GM23248 (cell line): Measurements from ENCODE around the gene RERE. TPM values are rescaled to one million over a fixed set of nuclear protein-coding genes. Genes with fewer than 3 reads are reported as not detected.

ENCODE experiments used
- DNase-seq: peaks from one replicate; pipeline ENCODE4 v3.0.0-alpha.2; 2015
- H2AFZ ChIP-seq: fragments of 200-600 bp; sonication (generic); 2 replicates; pipeline ENCODE4 v1.6.1; 2016; ENCODE audit warnings: antibody characterized with exemption
- H3F3A ChIP-seq: fragments of 200-600 bp; sonication (generic); 2 replicates; pipeline ENCODE4 v1.6.1; 2016; ENCODE audit warnings: mild to moderate bottlenecking, antibody characterized with exemption, mixed run types; ENCODE audit not compliant: insufficient read depth
- H3K27ac ChIP-seq: fragments of 200-600 bp; sonication (generic); 2 replicates; pipeline ENCODE4 v1.5.1; 2016; ENCODE audit warnings: mild to moderate bottlenecking
- H3K27me3 ChIP-seq: fragments of 200-600 bp; sonication (generic); replicated peaks from 2 replicates; pipeline ENCODE4 v1.6.1; 2016; ENCODE audit warnings: mild to moderate bottlenecking; ENCODE audit not compliant: insufficient read depth
- H3K36me3 ChIP-seq: fragments of 200-600 bp; sonication (generic); 2 replicates; pipeline ENCODE4 v1.6.1; 2016; ENCODE audit warnings: low read depth, mild to moderate bottlenecking
- H3K4me1 ChIP-seq: fragments of 200-600 bp; sonication (generic); 2 replicates; pipeline ENCODE4 v1.6.1; 2016; ENCODE audit warnings: mild to moderate bottlenecking; ENCODE audit not compliant: insufficient read depth
- H3K4me2 ChIP-seq: fragments of 200-600 bp; sonication (generic); one replicate; pipeline ENCODE4 v1.6.1; 2016; ENCODE audit warnings: mild to moderate bottlenecking; ENCODE audit not compliant: unreplicated experiment
- H3K4me3 ChIP-seq: fragments of 200-600 bp; sonication (generic); 2 replicates; pipeline ENCODE4 v1.5.1; 2016; ENCODE audit warnings: mild to moderate bottlenecking
- H3K79me2 ChIP-seq: fragments of 200-600 bp; sonication (generic); 2 replicates; pipeline ENCODE4 v1.6.1; 2016; ENCODE audit warnings: mild to moderate bottlenecking; ENCODE audit not compliant: insufficient read depth
- H3K9ac ChIP-seq: fragments of 200-600 bp; sonication (generic); 2 replicates; pipeline ENCODE4 v1.6.1; 2016; ENCODE audit warnings: mild to moderate bottlenecking
- H3K9me2 ChIP-seq: fragments of 200-600 bp; sonication (generic); 2 replicates; pipeline ENCODE4 v1.6.1; 2016; ENCODE audit warnings: mixed run types, mild to moderate bottlenecking, moderate library complexity; ENCODE audit not compliant: insufficient read depth
- H3K9me3 ChIP-seq: fragments of 200-600 bp; sonication (generic); one replicate; pipeline ENCODE4 v1.6.1; 2017; ENCODE audit warnings: low read depth
- H4K20me1 ChIP-seq: fragments of 200-600 bp; sonication (generic); 2 replicates; pipeline ENCODE4 v1.6.0; 2016; ENCODE audit not compliant: insufficient read depth
- EZH2 ChIP-seq: fragments of 200-600 bp; sonication (generic); IDR thresholded peaks from 2 replicates; pipeline ENCODE4 v1.6.1; 2018; ENCODE audit warnings: antibody characterized with exemption, mild to moderate bottlenecking; ENCODE audit not compliant: insufficient read depth, poor library complexity, severe bottlenecking
- EZH2phosphoT487 ChIP-seq: fragments of 200-600 bp; sonication (generic); IDR thresholded peaks from 2 replicates; pipeline ENCODE4 v1.6.1; 2018; ENCODE audit warnings: antibody characterized with exemption, moderate library complexity, mild to moderate bottlenecking, low read depth; ENCODE audit not compliant: insufficient read depth
- WGBS, 2 experiments: methylation state at CpG; one replicate each; pipeline ENCODE4 v1.1.6; 2015 to 2017; ENCODE audit warnings: low lambda C conversion rate in 2 of 2, low coverage in 1 of 2; ENCODE audit errors: missing lambda C conversion rate in 2 of 2; 5-methylcytosine and 5-hydroxymethylcytosine counted together
- in situ Hi-C: fragments of 300-500 bp; cut with MboI; formaldehyde crosslinking; loops from 2 replicates; pipeline ENCODE4 v1.15.0; 2020
- polyA plus RNA-seq: library from polyadenylated mRNA; unstranded; fragments of >200 nt; fragmentation: Nextera tagmentation; extraction: Ambion mirVana; gene quantifications from 2 replicates; pipeline ENCODE4 v1.2.1, GENCODE V29; 2016
- total RNA-seq: library from RNA; depleted of rRNA; stranded (reverse); fragments of >200 nt; shearing (Covaris generic); gene quantifications from 2 replicates; pipeline ENCODE4 v1.2.3, GENCODE V29; 2014

The RERE gene
- total and polyA plus RNA-seq, 2 experiments from 2014 or later = 26.0 to 26.2 TPM

GRCh38 chr1:8402109-8402710 lies 415.2 kb downstream of the RERE start:
- Histone ChIP-seq H2AFZ (no peak overlapping the region), H3K27ac (no peak overlapping the region), H3K4me1 (peaks cover 21% of the 10 kb centered on the region), H3K9me3 (no peaks in the 10 kb centered on the region), H3K4me3 (no peak overlapping the region), H3K9me2 (no peaks in the 10 kb centered on the region), H3F3A (peaks cover 34% of the 10 kb centered on the region), H3K4me2 (no peak overlapping the region), H4K20me1 (no peaks in the 10 kb centered on the region), H3K27me3 (no peaks in the 10 kb centered on the region), H3K36me3 (peaks cover 14% of the 10 kb centered on the region), H3K9ac (no peak overlapping the region), H3K79me2 (peaks cover 94% of the 10 kb centered on the region)
- no peak for TF ChIP-seq EZH2phosphoT487
- TF ChIP-seq EZH2 = no peak
- in situ Hi-C loops = no loop called here
- 93 to 94% methylated on average over 13 of the region's 13 CpGs for WGBS, 2 experiments
- no peak for DNase-seq

- H3F3A ChIP-seq = peaks cover 53% of the 10 kb centered on the region
- H3K36me3 ChIP-seq = no peaks in the 10 kb centered on the region; the same call in 1 of the 2 replicates
- TF ChIP-seq EZH2phosphoT487 (no peak), EZH2 (no peak)
- H3K9me3 ChIP-seq = no peaks in the 10 kb centered on the region
- peak overlapping the region; percentile 98 for H3K27ac ChIP-seq
- H3K4me1 ChIP-seq = peaks cover 47% of the 10 kb centered on the region
- no peak overlapping the region for H3K9ac ChIP-seq
- no peak overlapping the region for H3K4me3 ChIP-seq
- WGBS, 2 experiments = 97 to 99% methylated on average over 5 of the region's 5 CpGs
- no peak overlapping the region for H3K4me2 ChIP-seq
- H3K79me2 ChIP-seq = peaks cover 70% of the 10 kb centered on the region
- H3K27me3 ChIP-seq = no peaks in the 10 kb centered on the region
- H3K9me2 ChIP-seq = no peaks in the 10 kb centered on the region
- H2AFZ ChIP-seq = no peak overlapping the region
- H4K20me1 ChIP-seq = no peaks in the 10 kb centered on the region
- no peak for DNase-seq
- in situ Hi-C loops = no loop called here
These were observed 418.8 kb downstream of the RERE start for GRCh38 chr1:8398677-8399076.

- Histone ChIP-seq H3K9me2 (no peaks in the 10 kb centered on the region), H3K4me3 (peak overlapping the region; percentile 54), H2AFZ (no peak overlapping the region), H3K27me3 (no peaks in the 10 kb centered on the region), H3K4me1 (peaks cover 53% of the 10 kb centered on the region), H3K9ac (peak overlapping the region; percentile 83), H3F3A (peaks cover 59% of the 10 kb centered on the region), H4K20me1 (no peaks in the 10 kb centered on the region), H3K36me3 (no peaks in the 10 kb centered on the region; the same call in 1 of the 2 replicates), H3K4me2 (peak overlapping the region; percentile 74), H3K9me3 (no peaks in the 10 kb centered on the region), H3K27ac (peak overlapping the region; percentile 98), H3K79me2 (peaks cover 70% of the 10 kb centered on the region)
- no peak for DNase-seq
- TF ChIP-seq EZH2phosphoT487 = no peak
- TF ChIP-seq EZH2 = no peak
- 98 to 100% methylated on average over 2 of the region's 2 CpGs for WGBS, 2 experiments
- in situ Hi-C loops = no loop called here
These were observed 419.4 kb downstream of the RERE start for GRCh38 chr1:8398086-8398485.

- Histone ChIP-seq H3K9ac (peak overlapping the region; percentile 83), H3K27me3 (no peaks in the 10 kb centered on the region), H3K79me2 (peaks cover 70% of the 10 kb centered on the region), H3K4me1 (peaks cover 53% of the 10 kb centered on the region), H3K27ac (peak overlapping the region; percentile 98), H3K4me3 (peak overlapping the region; percentile 54), H3F3A (peaks cover 65% of the 10 kb centered on the region), H4K20me1 (no peaks in the 10 kb centered on the region), H2AFZ (no peak overlapping the region), H3K9me3 (no peaks in the 10 kb centered on the region), H3K9me2 (no peaks in the 10 kb centered on the region), H3K36me3 (no peaks in the 10 kb centered on the region; the same call in 1 of the 2 replicates), H3K4me2 (peak overlapping the region; percentile 74)
- DNase-seq = peak; percentile 72
- WGBS, 2 experiments = 11 to 12% methylated on average over 2 of the region's 2 CpGs
- in situ Hi-C loops = no loop called here
- no peak for TF ChIP-seq EZH2phosphoT487
- TF ChIP-seq EZH2 = no peak
These were observed 419.9 kb downstream of the RERE start for GRCh38 chr1:8397511-8397910.
